Endodermal cell (in vitro differentiated cells): ENCODE measurements around the gene MYCT1. TPM values are rescaled to one million over a fixed set of nuclear protein-coding genes. Genes with fewer than 3 reads are reported as not detected.

Source experiments
- DNase-seq: peaks from one replicate; pipeline ENCODE4 v3.0.0-alpha.2; 2017
- H3K27ac ChIP-seq: 2 replicates; pipeline ENCODE4 v1.5.1; 2013; ENCODE audit warnings: mild to moderate bottlenecking, low read depth, low read length, moderate library complexity
- H3K27me3 ChIP-seq: 2 replicates; pipeline ENCODE4 v1.6.1; 2013; ENCODE audit warnings: mild to moderate bottlenecking, low read length, moderate library complexity; ENCODE audit not compliant: insufficient read depth, control insufficient read depth, poor library complexity, severe bottlenecking
- H3K36me3 ChIP-seq: 2 replicates; pipeline ENCODE4 v1.7.0; 2013; ENCODE audit warnings: mild to moderate bottlenecking, low read length, moderate library complexity; ENCODE audit not compliant: control insufficient read depth, insufficient read depth
- H3K4me1 ChIP-seq: one replicate; pipeline ENCODE4 v1.7.0; 2013; ENCODE audit warnings: low read length; ENCODE audit not compliant: control insufficient read depth, insufficient read depth
- H3K4me3 ChIP-seq: 2 replicates; pipeline ENCODE4 v1.5.1; 2013; ENCODE audit warnings: mild to moderate bottlenecking, low read length, moderate library complexity
- H3K9ac ChIP-seq: 2 replicates; pipeline ENCODE4 v1.6.1; 2013; ENCODE audit warnings: mild to moderate bottlenecking, low read length, moderate library complexity; ENCODE audit not compliant: poor library complexity, severe bottlenecking; ENCODE audit errors: extremely low read depth
- H3K9me3 ChIP-seq: 2 replicates; pipeline ENCODE4 v1.6.1; 2013; ENCODE audit warnings: mild to moderate bottlenecking, low read length, moderate library complexity; ENCODE audit not compliant: control insufficient read depth
- H3K27ac Mint-ChIP-seq: 2 replicates; pipeline ENCODE4 v1.8.0; 2020; ENCODE audit warnings: mixed read lengths
- H3K27me3 Mint-ChIP-seq: 2 replicates; pipeline ENCODE4 v1.8.0; 2021; ENCODE audit warnings: mild to moderate bottlenecking, mixed read lengths; ENCODE audit not compliant: insufficient read depth
- H3K36me3 Mint-ChIP-seq: 2 replicates; pipeline ENCODE4 v1.8.0; 2020; ENCODE audit warnings: low read depth, mixed read lengths
- H3K4me1 Mint-ChIP-seq: 2 replicates; pipeline ENCODE4 v1.8.0; 2020; ENCODE audit warnings: mixed read lengths
- H3K4me3 Mint-ChIP-seq: 2 replicates; pipeline ENCODE4 v1.8.0; 2020; ENCODE audit warnings: mild to moderate bottlenecking, moderate library complexity, mixed read lengths
- H3K9me3 Mint-ChIP-seq: 2 replicates; pipeline ENCODE4 v1.8.0; 2020; ENCODE audit warnings: mild to moderate bottlenecking, mixed read lengths
- WGBS, 2 experiments: methylation state at CpG; one replicate each; pipeline versions ENCODE4 v1.1.5 to v1.1.7; 2013; ENCODE audit warnings: missing lambda C conversion rate in 2 of 2, mixed read lengths in 1 of 2; ENCODE audit not compliant: insufficient coverage in 1 of 2, insufficient read length in 1 of 2; 5-methylcytosine and 5-hydroxymethylcytosine counted together
- total RNA-seq, 2 donors: library from RNA; stranded (reverse); fragmentation: NEBNext Ultra II Directional in 1 of 2; extraction: Animal tissue kit (Norgen Biotek cat#: 25700) in 1 of 2; gene quantifications; 2 replicates in 1 of 2; 3 replicates in 1 of 2; pipeline ENCODE4 v1.2.1, GENCODE V29; 2021
- TF ChIP-seq, protein P1 (sequence below): fragments of 200-600 bp; sonication (generic); conservative IDR thresholded peaks from 2 replicates; pipeline ENCODE4 v1.5.0; 2021; ENCODE audit warnings: antibody characterized with exemption, mild to moderate bottlenecking

MYCT1 gene
- total RNA-seq, 2 donors from 2014 or later, result 7.9 to 15.9 TPM

DNA sequence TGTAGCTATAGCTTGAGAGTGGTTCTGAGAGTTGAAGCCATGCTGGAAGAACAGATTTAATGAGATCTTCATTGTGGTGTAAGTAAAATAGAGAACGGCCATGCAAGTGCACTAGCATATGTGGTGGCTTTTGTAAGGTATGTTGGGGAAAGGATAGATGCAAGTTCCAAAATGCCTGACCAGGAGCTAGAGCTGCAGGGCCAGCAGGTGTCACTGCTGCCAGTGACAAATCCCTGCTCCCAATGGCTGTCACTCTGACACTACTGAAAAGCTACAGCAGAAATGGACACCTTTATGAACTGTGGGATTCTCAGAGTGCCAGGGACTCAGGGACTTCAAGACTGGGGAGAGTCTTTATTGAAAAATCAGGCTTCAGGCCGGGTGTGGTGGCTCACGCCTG is 29.8 kb downstream of the MYCT1 start:
- H3K27ac ChIP-seq, result no peak overlapping the region
- no peaks in the 10 kb centered on the region for H3K4me1 ChIP-seq
- no peak overlapping the region for H3K4me3 Mint-ChIP-seq
- TF ChIP-seq, protein P1, sequence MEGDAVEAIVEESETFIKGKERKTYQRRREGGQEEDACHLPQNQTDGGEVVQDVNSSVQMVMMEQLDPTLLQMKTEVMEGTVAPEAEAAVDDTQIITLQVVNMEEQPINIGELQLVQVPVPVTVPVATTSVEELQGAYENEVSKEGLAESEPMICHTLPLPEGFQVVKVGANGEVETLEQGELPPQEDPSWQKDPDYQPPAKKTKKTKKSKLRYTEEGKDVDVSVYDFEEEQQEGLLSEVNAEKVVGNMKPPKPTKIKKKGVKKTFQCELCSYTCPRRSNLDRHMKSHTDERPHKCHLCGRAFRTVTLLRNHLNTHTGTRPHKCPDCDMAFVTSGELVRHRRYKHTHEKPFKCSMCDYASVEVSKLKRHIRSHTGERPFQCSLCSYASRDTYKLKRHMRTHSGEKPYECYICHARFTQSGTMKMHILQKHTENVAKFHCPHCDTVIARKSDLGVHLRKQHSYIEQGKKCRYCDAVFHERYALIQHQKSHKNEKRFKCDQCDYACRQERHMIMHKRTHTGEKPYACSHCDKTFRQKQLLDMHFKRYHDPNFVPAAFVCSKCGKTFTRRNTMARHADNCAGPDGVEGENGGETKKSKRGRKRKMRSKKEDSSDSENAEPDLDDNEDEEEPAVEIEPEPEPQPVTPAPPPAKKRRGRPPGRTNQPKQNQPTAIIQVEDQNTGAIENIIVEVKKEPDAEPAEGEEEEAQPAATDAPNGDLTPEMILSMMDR, result peak; percentile 68
- H3K27me3 ChIP-seq, result no peaks in the 10 kb centered on the region
- H3K4me1 Mint-ChIP-seq, result no peaks in the 10 kb centered on the region
- H3K9me3 Mint-ChIP-seq, result peaks cover 4% of the 10 kb centered on the region
- no peak overlapping the region for H3K9ac ChIP-seq
- H3K27me3 Mint-ChIP-seq, result no peaks in the 10 kb centered on the region
- no peaks in the 10 kb centered on the region for H3K9me3 ChIP-seq
- H3K36me3 Mint-ChIP-seq, result peaks cover 13% of the 10 kb centered on the region
- H3K4me3 ChIP-seq, result no peak overlapping the region
- H3K36me3 ChIP-seq, result peaks cover 18% of the 10 kb centered on the region
- peak; percentile 63 for DNase-seq
- no peak overlapping the region for H3K27ac Mint-ChIP-seq
- 86 to 98% methylated on average over 3 of the region's 3 CpGs for WGBS, 2 experiments

- H3K4me1 Mint-ChIP-seq, result no peaks in the 10 kb centered on the region
- H3K9me3 Mint-ChIP-seq, result peaks cover 15% of the 10 kb centered on the region
- Histone ChIP-seq H3K9ac (no peak overlapping the region), H3K27ac (no peak overlapping the region), H3K9me3 (peaks cover 12% of the 10 kb centered on the region), H3K4me1 (no peaks in the 10 kb centered on the region), H3K36me3 (no peaks in the 10 kb centered on the region), H3K4me3 (no peak overlapping the region), H3K27me3 (no peaks in the 10 kb centered on the region)
- no peak overlapping the region for H3K4me3 Mint-ChIP-seq
- TF ChIP-seq, protein P1, result no peak
- H3K27me3 Mint-ChIP-seq, result no peaks in the 10 kb centered on the region
- no peak overlapping the region for H3K27ac Mint-ChIP-seq
- DNase-seq, result no peak
- 95 to 100% methylated on average over 2 of the region's 2 CpGs for WGBS, 2 experiments
- no peaks in the 10 kb centered on the region for H3K36me3 Mint-ChIP-seq
These were observed 36.9 kb downstream of the MYCT1 start for GRCh38 chr6:152734630-152735029.

DNA sequence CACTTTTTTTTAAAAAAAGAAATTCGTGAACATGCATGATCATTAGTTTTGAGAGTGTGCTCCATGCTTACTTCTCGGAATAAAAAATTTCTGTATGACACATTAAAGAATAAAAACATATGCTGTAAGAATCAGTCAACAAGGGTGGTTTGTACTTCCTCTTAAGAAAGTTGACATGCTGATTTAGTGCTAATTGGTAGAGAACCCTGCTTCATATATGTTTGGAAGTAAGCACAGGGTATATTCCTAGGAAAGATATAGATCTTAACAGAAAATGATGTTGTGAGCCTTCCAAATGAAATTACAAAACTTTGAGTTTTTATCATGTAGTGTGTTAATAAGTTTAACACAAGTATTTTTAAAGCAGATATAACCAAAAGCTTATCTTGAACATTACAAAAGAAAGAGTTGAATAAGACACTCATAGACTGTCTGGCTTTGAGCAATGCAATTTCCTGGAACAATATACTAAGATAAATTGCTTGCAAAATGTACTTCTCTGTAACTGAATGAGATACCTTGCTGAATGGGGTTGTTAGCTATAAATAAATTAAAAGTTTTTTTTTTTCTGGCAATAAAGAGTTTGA is 39.1 kb downstream of the MYCT1 start:
- TF ChIP-seq, protein P1, result no peak
- Histone ChIP-seq H3K9ac (no peak overlapping the region), H3K27me3 (no peaks in the 10 kb centered on the region), H3K4me3 (no peak overlapping the region), H3K9me3 (peaks cover 12% of the 10 kb centered on the region), H3K27ac (no peak overlapping the region), H3K36me3 (no peaks in the 10 kb centered on the region), H3K4me1 (no peaks in the 10 kb centered on the region)
- no peak overlapping the region for H3K27ac Mint-ChIP-seq
- no peaks in the 10 kb centered on the region for H3K27me3 Mint-ChIP-seq
- peaks cover 15% of the 10 kb centered on the region for H3K9me3 Mint-ChIP-seq
- no peak overlapping the region for H3K4me3 Mint-ChIP-seq
- DNase-seq, result no peak
- 90 to 100% methylated on average over 2 of the region's 2 CpGs for WGBS, 2 experiments
- no peaks in the 10 kb centered on the region for H3K36me3 Mint-ChIP-seq
- no peaks in the 10 kb centered on the region for H3K4me1 Mint-ChIP-seq
